Measurements from ENCODE around the gene SPRYD7. TPM values are rescaled to one million over a fixed set of nuclear protein-coding genes. Genes with fewer than 3 reads are reported as not detected.
A peak's percentile ranks its signal among the peaks of the same experiment; 100 is the strongest.

The SPRYD7 gene
- total RNA-seq: 5.0 and 7.4 TPM in 2 replicates

DNA sequence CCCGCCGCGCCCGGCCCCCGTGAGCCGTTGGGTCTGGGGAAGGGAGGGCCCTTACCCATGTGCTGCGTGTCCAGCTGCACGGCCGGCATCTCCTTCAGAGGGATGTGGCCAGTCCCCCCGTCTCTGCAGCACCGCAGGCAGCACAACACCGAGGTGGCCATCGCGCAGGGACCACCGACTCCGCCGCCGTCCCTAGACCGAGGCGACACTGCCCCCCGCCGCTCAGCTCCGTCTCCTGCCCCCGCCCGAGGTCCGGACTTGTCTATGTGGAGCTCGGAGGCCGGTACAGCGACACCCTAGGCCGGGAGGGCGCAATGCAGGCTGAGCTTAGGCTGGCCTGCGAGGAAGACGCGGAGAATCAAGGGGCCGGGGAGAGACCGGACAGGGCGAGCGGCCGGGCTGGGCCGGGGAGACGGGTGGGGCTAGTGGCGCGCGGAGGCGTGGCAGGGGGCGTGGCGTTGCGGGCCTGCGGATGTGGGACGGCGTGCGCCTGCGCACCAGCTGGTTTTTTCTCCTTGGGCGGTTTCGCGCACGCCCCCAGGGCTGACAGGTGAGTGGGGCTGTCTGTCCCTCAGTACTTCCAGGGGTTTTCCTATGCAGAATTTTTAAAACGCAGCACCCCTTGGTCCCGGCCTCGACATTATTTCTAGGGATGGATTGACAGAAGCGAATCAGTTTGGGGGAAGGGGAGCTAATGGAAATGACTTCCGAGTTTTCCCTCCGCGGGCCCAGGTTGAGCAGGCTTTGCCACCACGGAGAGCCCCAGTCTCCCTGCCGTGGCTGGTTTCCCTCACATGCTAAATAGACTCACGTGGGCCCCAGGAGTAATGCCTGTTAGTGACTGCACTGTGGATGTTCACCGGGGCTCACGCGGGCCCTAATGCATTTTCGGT is at the start of gene SPRYD7:
SPRYD7 (minus strand) TSS at position 266 of the 893 bp plus-strand sequence; CDS start at position 161, 105 bp downstream.
- DNase-seq (ENCODE audit: low read depth) (peak; percentile 91), FAIRE-seq (no peak)
- peak within 1 kb of the TSS; percentile 93 for H3K4me3 ChIP-seq (ENCODE audit: low read depth, low read length)
- TF ChIP-seq CTCF (IDR thresholded peaks at IDR 0.05; ENCODE audit: insufficient read depth, low read length, severe bottlenecking): peak; percentile 90
- H3K36me3 ChIP-seq (ENCODE audit: control insufficient read depth, insufficient read depth, low read length): no peaks in the 10 kb centered on the region
- no peaks in the 10 kb centered on the region for H3K27me3 ChIP-seq (ENCODE audit: control insufficient read depth, insufficient read depth, low read length)

DNA sequence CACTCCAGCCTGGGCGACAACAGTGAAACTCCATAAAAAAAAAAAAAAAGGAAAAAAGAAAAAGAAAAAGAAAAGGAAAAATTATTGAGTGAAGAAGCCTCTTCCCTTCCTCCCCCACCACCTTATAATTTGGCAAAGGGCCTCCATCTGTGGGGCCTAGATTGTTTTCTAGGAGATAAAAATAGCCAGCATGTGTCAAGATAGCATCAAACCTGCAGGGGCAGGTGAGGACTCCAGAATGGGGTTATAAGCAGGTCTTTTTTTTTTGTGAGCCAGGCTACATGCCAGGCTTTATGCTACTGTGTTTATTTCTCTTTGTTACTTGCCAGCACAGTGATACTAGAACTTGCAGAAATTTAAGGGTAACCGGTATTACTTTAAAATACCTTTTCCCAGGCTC is 49.0 kb upstream of the SPRYD7 start:
- no peak overlapping the region for H3K4me3 ChIP-seq (ENCODE audit: low read depth, low read length)
- FAIRE-seq (no peak), DNase-seq (ENCODE audit: low read depth) (no peak)
- no peaks in the 10 kb centered on the region for H3K36me3 ChIP-seq (ENCODE audit: control insufficient read depth, insufficient read depth, low read length)
- TF ChIP-seq CTCF (IDR thresholded peaks at IDR 0.05; ENCODE audit: insufficient read depth, low read length, severe bottlenecking): no peak
- no peaks in the 10 kb centered on the region for H3K27me3 ChIP-seq (ENCODE audit: control insufficient read depth, insufficient read depth, low read length)

DNA sequence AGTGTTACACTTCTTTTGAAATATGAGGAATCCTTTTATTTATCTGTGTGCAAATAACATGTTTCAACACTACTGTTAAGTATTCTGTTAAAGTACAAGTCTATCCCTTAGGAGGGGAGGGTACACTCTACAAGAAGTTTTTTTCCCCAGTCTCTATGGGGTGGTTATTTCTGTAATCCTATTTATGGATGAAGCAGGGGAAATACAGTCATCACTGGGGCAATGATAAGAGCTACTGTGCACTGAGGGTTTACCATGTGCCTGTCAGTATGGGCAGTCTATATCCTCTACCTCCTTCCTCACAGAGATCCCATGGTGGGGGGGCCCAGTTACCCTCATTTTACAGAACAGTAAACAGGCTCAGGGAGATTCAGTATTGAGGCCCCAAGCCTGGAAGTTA is 44.1 kb upstream of the SPRYD7 start:
- H3K36me3 ChIP-seq (ENCODE audit: control insufficient read depth, insufficient read depth, low read length): no peaks in the 10 kb centered on the region
- H3K27me3 ChIP-seq (ENCODE audit: control insufficient read depth, insufficient read depth, low read length): no peaks in the 10 kb centered on the region
- H3K4me3 ChIP-seq (ENCODE audit: low read depth, low read length): no peak overlapping the region
- no peak for TF ChIP-seq CTCF (IDR thresholded peaks at IDR 0.05; ENCODE audit: insufficient read depth, low read length, severe bottlenecking)
- DNase-seq (ENCODE audit: low read depth) (no peak), FAIRE-seq (no peak)

GRCh38 chr13:49977992-49978391 is 41.9 kb upstream of the SPRYD7 start:
- no peak for FAIRE-seq
- TF ChIP-seq CTCF (IDR thresholded peaks at IDR 0.05; ENCODE audit: insufficient read depth, low read length, severe bottlenecking): no peak

GRCh38 chr13:49976314-49977258 is 40.4 kb upstream of the SPRYD7 start:
- H3K4me3 ChIP-seq (ENCODE audit: low read depth, low read length): no peak overlapping the region
- TF ChIP-seq CTCF (IDR thresholded peaks at IDR 0.05; ENCODE audit: insufficient read depth, low read length, severe bottlenecking): peak; percentile 88
- DNase-seq (ENCODE audit: low read depth) (peak; percentile 66), FAIRE-seq (peak; percentile 13)
- no peaks in the 10 kb centered on the region for H3K36me3 ChIP-seq (ENCODE audit: control insufficient read depth, insufficient read depth, low read length)
- H3K27me3 ChIP-seq (ENCODE audit: control insufficient read depth, insufficient read depth, low read length): no peaks in the 10 kb centered on the region

More at GRCh38 chr13:49977992-49978391, 41.9 kb upstream of the SPRYD7 start:
- Histone ChIP-seq H3K4me3 (ENCODE audit: low read depth, low read length) (no peak overlapping the region), H3K36me3 (ENCODE audit: control insufficient read depth, insufficient read depth, low read length) (no peaks in the 10 kb centered on the region), H3K27me3 (ENCODE audit: control insufficient read depth, insufficient read depth, low read length) (no peaks in the 10 kb centered on the region)
- DNase-seq (ENCODE audit: low read depth): no peak
